K562 (cell line): ENCODE data around the gene C2orf42. TPM values are rescaled to one million over a fixed set of nuclear protein-coding genes. Genes with fewer than 3 reads are reported as not detected.

Experiments used
- BACH1 ChIP-seq: fragments of 200-800 bp; sonication (Bioruptor generic); IDR thresholded peaks from 2 replicates; pipeline ENCODE4 v1.6.1; 2016; ENCODE audit warnings: missing genetic modification characterization, missing compliant biosample characterization
- CREB1 ChIP-seq, 2 experiments: sonication (generic) in 1 of 2; formaldehyde crosslinking in 1 of 2; IDR thresholded peaks; 2 replicates each; pipeline versions ENCODE4 v1.6.1 to v1.8.0; 2012 to 2022; ENCODE audit warnings: inconsistent platforms in 1 of 2, mild to moderate bottlenecking in 1 of 2, missing genetic modification reagents in 1 of 2, moderate library complexity in 1 of 2
- FIP1L1 ChIP-seq: fragments of 200-400 bp; formaldehyde crosslinking; IDR thresholded peaks from 2 replicates; pipeline ENCODE4 v1.6.1; 2018; ENCODE audit warnings: mild to moderate bottlenecking, low read depth, low read length; ENCODE audit not compliant: poor library complexity, severe bottlenecking
- FOXM1 ChIP-seq, 2 experiments: fragments of 450-650 bp in 1 of 2; sonication (generic) in 1 of 2; formaldehyde crosslinking in 1 of 2; IDR thresholded peaks; 2 replicates each; pipeline versions ENCODE4 v1.6.1 to v1.9.0; 2017 to 2022; ENCODE audit warnings: low read depth in 2 of 2, mild to moderate bottlenecking in 2 of 2, missing genetic modification reagents in 1 of 2, moderate library complexity in 1 of 2
- FUS ChIP-seq: fragments of 200-400 bp; formaldehyde crosslinking; optimal IDR thresholded peaks from 2 replicates; pipeline ENCODE3; 2017; ENCODE audit warnings: low read depth, low read length
- IFI16 ChIP-seq: fragments of 250-450 bp; sonication (Bioruptor Pico); IDR thresholded peaks from 2 replicates; pipeline ENCODE4 v2.1.2; 2022; ENCODE audit warnings: mild to moderate bottlenecking, inconsistent platforms
- KAT8 ChIP-seq: fragments of 450-650 bp; IDR thresholded peaks from 2 replicates; pipeline ENCODE4 v1.6.1; 2016; ENCODE audit warnings: low read depth, mild to moderate bottlenecking
- MCM5 ChIP-seq: fragments of 450-650 bp; IDR thresholded peaks from 2 replicates; pipeline ENCODE4 v1.6.1; 2016; ENCODE audit warnings: low read depth
- NR3C1 ChIP-seq: sonication (generic); formaldehyde crosslinking; IDR thresholded peaks from 2 replicates; pipeline ENCODE4 v1.8.1; 2022; ENCODE audit warnings: missing genetic modification reagents
- POLR2AphosphoS2 ChIP-seq: IDR thresholded peaks from 2 replicates; pipeline ENCODE4 v1.6.1; 2012; ENCODE audit warnings: low read length, improper control_type of control experiment
- RFX1 ChIP-seq: fragments of 450-650 bp; IDR thresholded peaks from 2 replicates; pipeline ENCODE4 v1.6.1; 2016; ENCODE audit warnings: mild to moderate bottlenecking, moderate library complexity
- SMC3 ChIP-seq: conservative IDR thresholded peaks from 2 replicates; pipeline ENCODE4 v1.6.1; 2011; ENCODE audit warnings: low read depth, low read length, improper control_type of control experiment; ENCODE audit not compliant: insufficient read depth
- ZKSCAN1 ChIP-seq: fragments of 150-350 bp; IDR thresholded peaks from 2 replicates; pipeline ENCODE4 v1.6.1; 2016; ENCODE audit warnings: low read depth, low read length
- ZNF431 ChIP-seq: sonication (generic); formaldehyde crosslinking; IDR thresholded peaks from 2 replicates; pipeline ENCODE4 v1.8.0; 2022; ENCODE audit warnings: mild to moderate bottlenecking, missing genetic modification reagents
- ZNF561 ChIP-seq: fragments of 450-650 bp; formaldehyde crosslinking; conservative IDR thresholded peaks from 2 replicates; pipeline ENCODE4 v1.4.0; 2020; ENCODE audit warnings: mild to moderate bottlenecking, moderate library complexity
- polyA plus RNA-seq, 8 experiments: library from polyadenylated mRNA; depleted of rRNA in 4 of 8; stranded (reverse) in 5 of 8; unstranded in 3 of 8; fragments of >200 nt; fragmentation: Nextera tagmentation in 2 of 8; fragmentation: Illumina TruSeq in 1 of 8; extraction: Ambion mirVana in 2 of 8; extraction: Trizol in 1 of 8; gene quantifications; 2 replicates each; pipeline versions ENCODE4 v1.2.1 to v1.2.3, GENCODE V29; 2011 to 2014; ENCODE audit warnings: inconsistent platforms in 1 of 8, missing spikeins in 1 of 8
- total RNA-seq, 7 experiments: library from RNA; depleted of rRNA in 6 of 7; stranded (reverse); fragments of >200 nt in 6 of 7; fragmentation: Illumina TruSeq in 2 of 7; extraction: Trizol in 2 of 7; gene quantifications; 2 replicates each; pipeline versions ENCODE4 v1.2.1 to v1.2.3, GENCODE V29; 2011 to 2021; ENCODE audit warnings: low replicate concordance in 1 of 7
- TF ChIP-seq, protein P1 (sequence below): fragments of 250-450 bp; sonication (Bioruptor Pico); IDR thresholded peaks from 2 replicates; pipeline ENCODE4 v1.4.0; 2020; ENCODE audit warnings: mild to moderate bottlenecking, moderate library complexity
- TF ChIP-seq, protein P2 (sequence below): fragments of 450-650 bp; formaldehyde crosslinking; IDR thresholded peaks from 2 replicates; pipeline ENCODE4 v1.4.0; 2022; ENCODE audit warnings: missing genetic modification characterization
- TF ChIP-seq, protein P3 (sequence below): IDR thresholded peaks from 2 replicates; pipeline ENCODE4 v1.6.1; 2011; ENCODE audit not compliant: insufficient read length; ENCODE audit errors: extremely low read depth
- TF ChIP-seq, protein P4 (sequence below): fragments of 250-450 bp; sonication (Bioruptor Pico); IDR thresholded peaks from 2 replicates; pipeline ENCODE4 v1.5.0; 2021
- TF ChIP-seq, protein P5 (sequence below): sonication (generic); formaldehyde crosslinking; IDR thresholded peaks from 2 replicates; pipeline ENCODE4 v1.8.1; 2023; ENCODE audit warnings: mild to moderate bottlenecking, missing genetic modification reagents

C2orf42 gene
- total and polyA plus RNA-seq, 9 of the 15 experiments (the other 6 are each of a cell fraction or from before 2014, with no cell fraction given) = 4.6 to 10.9 (median 7.5) TPM

DNA sequence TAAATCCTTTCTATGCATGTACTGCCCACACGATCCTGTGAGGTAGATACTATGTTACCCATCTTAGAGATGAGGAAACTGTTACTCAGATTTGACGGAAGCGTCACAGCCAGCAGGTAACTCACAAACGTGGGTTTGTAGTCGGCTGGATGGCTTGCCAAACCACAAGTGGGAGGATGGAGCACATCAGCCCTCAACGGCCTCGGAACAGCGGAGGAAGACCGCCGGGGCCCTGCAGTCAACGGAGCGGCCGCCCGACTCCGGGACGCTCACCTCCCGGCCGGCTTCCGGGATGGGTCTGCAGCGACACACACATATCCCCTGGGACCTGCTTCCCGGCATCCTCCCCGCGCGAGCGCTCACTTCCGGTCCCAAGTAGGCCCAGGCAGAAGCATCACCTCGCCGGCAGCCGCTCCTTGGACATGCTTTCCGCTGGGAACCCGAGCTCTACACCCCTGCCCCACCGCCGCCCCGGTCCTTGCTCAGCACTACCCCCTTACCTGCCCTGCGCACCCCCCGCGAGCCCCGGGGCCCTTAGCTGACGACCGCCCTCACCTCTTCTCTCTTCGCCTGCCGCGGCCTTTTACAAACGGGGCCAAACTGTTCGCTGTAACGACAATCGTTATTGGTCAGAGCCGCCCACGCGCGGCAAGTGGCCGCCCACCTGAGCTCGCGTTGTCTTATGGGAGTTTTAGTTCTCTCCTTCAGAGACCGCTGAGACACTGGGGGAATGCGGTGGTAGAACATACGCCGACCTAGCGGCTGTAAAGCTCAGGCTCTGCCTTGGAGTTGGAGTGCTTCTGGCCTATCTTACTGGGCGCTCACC lies at the start of gene C2orf42 (continued):
- TF ChIP-seq, protein P1, sequence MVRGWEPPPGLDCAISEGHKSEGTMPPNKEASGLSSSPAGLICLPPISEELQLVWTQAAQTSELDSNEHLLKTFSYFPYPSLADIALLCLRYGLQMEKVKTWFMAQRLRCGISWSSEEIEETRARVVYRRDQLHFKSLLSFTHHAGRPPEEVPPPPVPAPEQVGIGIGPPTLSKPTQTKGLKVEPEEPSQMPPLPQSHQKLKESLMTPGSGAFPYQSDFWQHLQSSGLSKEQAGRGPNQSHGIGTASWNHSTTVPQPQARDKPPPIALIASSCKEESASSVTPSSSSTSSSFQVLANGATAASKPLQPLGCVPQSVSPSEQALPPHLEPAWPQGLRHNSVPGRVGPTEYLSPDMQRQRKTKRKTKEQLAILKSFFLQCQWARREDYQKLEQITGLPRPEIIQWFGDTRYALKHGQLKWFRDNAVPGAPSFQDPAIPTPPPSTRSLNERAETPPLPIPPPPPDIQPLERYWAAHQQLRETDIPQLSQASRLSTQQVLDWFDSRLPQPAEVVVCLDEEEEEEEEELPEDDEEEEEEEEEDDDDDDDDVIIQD (CRISPR knock-in tag) = no peak; the same call in 1 of the 2 replicates
- no peak for TF ChIP-seq FUS
- no peak for TF ChIP-seq FOXM1 (IDR thresholded peaks at IDR 0.05; ENCODE audit: low read depth)
- TF ChIP-seq FOXM1 (CRISPR knock-in tag; IDR thresholded peaks at IDR 0.05; ENCODE audit: low read depth) = no peak
- TF ChIP-seq, protein P2, sequence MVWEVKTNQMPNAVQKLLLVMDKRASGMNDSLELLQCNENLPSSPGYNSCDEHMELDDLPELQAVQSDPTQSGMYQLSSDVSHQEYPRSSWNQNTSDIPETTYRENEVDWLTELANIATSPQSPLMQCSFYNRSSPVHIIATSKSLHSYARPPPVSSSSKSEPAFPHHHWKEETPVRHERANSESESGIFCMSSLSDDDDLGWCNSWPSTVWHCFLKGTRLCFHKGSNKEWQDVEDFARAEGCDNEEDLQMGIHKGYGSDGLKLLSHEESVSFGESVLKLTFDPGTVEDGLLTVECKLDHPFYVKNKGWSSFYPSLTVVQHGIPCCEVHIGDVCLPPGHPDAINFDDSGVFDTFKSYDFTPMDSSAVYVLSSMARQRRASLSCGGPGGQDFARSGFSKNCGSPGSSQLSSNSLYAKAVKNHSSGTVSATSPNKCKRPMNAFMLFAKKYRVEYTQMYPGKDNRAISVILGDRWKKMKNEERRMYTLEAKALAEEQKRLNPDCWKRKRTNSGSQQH (CRISPR knock-in tag) = no peak
- TF ChIP-seq SMC3 = no peak
- TF ChIP-seq BACH1 (tag) = no peak
- TF ChIP-seq, protein P3, sequence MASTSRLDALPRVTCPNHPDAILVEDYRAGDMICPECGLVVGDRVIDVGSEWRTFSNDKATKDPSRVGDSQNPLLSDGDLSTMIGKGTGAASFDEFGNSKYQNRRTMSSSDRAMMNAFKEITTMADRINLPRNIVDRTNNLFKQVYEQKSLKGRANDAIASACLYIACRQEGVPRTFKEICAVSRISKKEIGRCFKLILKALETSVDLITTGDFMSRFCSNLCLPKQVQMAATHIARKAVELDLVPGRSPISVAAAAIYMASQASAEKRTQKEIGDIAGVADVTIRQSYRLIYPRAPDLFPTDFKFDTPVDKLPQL = peak; percentile 36
- no peak for TF ChIP-seq ZNF431
- no peak for TF ChIP-seq FIP1L1
- TF ChIP-seq MCM5 = no peak
- no peak for TF ChIP-seq ZNF561 (CRISPR knock-in tag)
- peak; percentile 61; the same call in 1 of the 2 replicates for TF ChIP-seq KAT8
- TF ChIP-seq RFX1 = no peak
- peak; percentile 70; the same call in 1 of the 2 replicates for TF ChIP-seq CREB1 (IDR thresholded peaks at IDR 0.05)
- TF ChIP-seq CREB1 (CRISPR knock-in tag; IDR thresholded peaks at IDR 0.05) = peak; percentile 84
- TF ChIP-seq IFI16 = no peak
- TF ChIP-seq ZKSCAN1 = peak; percentile 14; the same call in 1 of the 2 replicates
- TF ChIP-seq POLR2AphosphoS2 = peak; percentile 50; the same call in 1 of the 2 replicates
- TF ChIP-seq, protein P4, sequence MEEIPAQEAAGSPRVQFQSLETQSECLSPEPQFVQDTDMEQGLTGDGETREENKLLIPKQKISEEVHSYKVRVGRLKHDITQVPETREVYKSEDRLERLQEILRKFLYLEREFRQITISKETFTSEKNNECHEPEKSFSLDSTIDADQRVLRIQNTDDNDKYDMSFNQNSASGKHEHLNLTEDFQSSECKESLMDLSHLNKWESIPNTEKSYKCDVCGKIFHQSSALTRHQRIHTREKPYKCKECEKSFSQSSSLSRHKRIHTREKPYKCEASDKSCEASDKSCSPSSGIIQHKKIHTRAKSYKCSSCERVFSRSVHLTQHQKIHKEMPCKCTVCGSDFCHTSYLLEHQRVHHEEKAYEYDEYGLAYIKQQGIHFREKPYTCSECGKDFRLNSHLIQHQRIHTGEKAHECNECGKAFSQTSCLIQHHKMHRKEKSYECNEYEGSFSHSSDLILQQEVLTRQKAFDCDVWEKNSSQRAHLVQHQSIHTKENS (CRISPR knock-in tag) = no peak
- TF ChIP-seq, protein P5, sequence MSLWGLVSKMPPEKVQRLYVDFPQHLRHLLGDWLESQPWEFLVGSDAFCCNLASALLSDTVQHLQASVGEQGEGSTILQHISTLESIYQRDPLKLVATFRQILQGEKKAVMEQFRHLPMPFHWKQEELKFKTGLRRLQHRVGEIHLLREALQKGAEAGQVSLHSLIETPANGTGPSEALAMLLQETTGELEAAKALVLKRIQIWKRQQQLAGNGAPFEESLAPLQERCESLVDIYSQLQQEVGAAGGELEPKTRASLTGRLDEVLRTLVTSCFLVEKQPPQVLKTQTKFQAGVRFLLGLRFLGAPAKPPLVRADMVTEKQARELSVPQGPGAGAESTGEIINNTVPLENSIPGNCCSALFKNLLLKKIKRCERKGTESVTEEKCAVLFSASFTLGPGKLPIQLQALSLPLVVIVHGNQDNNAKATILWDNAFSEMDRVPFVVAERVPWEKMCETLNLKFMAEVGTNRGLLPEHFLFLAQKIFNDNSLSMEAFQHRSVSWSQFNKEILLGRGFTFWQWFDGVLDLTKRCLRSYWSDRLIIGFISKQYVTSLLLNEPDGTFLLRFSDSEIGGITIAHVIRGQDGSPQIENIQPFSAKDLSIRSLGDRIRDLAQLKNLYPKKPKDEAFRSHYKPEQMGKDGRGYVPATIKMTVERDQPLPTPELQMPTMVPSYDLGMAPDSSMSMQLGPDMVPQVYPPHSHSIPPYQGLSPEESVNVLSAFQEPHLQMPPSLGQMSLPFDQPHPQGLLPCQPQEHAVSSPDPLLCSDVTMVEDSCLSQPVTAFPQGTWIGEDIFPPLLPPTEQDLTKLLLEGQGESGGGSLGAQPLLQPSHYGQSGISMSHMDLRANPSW (CRISPR knock-in tag) = no peak
- TF ChIP-seq NR3C1 (CRISPR knock-in tag) = peak; percentile 78; the same call in 1 of the 2 replicates
